GM23248 (cell line): ENCODE measurements around the gene GPR18. TPM values are rescaled to one million over a fixed set of nuclear protein-coding genes. Genes with fewer than 3 reads are reported as not detected.
"Not testable (repeated sequence)": the region's sequence is repeated elsewhere in the genome, so short reads cannot be mapped to it uniquely, and the experiment has no call there.

Source experiments
- DNase-seq: peaks from one replicate; pipeline ENCODE4 v3.0.0-alpha.2; 2015
- H2AFZ ChIP-seq: fragments of 200-600 bp; sonication (generic); 2 replicates; pipeline ENCODE4 v1.6.1; 2016; ENCODE audit warnings: antibody characterized with exemption
- H3F3A ChIP-seq: fragments of 200-600 bp; sonication (generic); 2 replicates; pipeline ENCODE4 v1.6.1; 2016; ENCODE audit warnings: mild to moderate bottlenecking, antibody characterized with exemption, mixed run types; ENCODE audit not compliant: insufficient read depth
- H3K27ac ChIP-seq: fragments of 200-600 bp; sonication (generic); 2 replicates; pipeline ENCODE4 v1.5.1; 2016; ENCODE audit warnings: mild to moderate bottlenecking
- H3K27me3 ChIP-seq: fragments of 200-600 bp; sonication (generic); replicated peaks from 2 replicates; pipeline ENCODE4 v1.6.1; 2016; ENCODE audit warnings: mild to moderate bottlenecking; ENCODE audit not compliant: insufficient read depth
- H3K36me3 ChIP-seq: fragments of 200-600 bp; sonication (generic); 2 replicates; pipeline ENCODE4 v1.6.1; 2016; ENCODE audit warnings: low read depth, mild to moderate bottlenecking
- H3K4me1 ChIP-seq: fragments of 200-600 bp; sonication (generic); 2 replicates; pipeline ENCODE4 v1.6.1; 2016; ENCODE audit warnings: mild to moderate bottlenecking; ENCODE audit not compliant: insufficient read depth
- H3K4me2 ChIP-seq: fragments of 200-600 bp; sonication (generic); one replicate; pipeline ENCODE4 v1.6.1; 2016; ENCODE audit warnings: mild to moderate bottlenecking; ENCODE audit not compliant: unreplicated experiment
- H3K4me3 ChIP-seq: fragments of 200-600 bp; sonication (generic); 2 replicates; pipeline ENCODE4 v1.5.1; 2016; ENCODE audit warnings: mild to moderate bottlenecking
- H3K79me2 ChIP-seq: fragments of 200-600 bp; sonication (generic); 2 replicates; pipeline ENCODE4 v1.6.1; 2016; ENCODE audit warnings: mild to moderate bottlenecking; ENCODE audit not compliant: insufficient read depth
- H3K9ac ChIP-seq: fragments of 200-600 bp; sonication (generic); 2 replicates; pipeline ENCODE4 v1.6.1; 2016; ENCODE audit warnings: mild to moderate bottlenecking
- H3K9me2 ChIP-seq: fragments of 200-600 bp; sonication (generic); 2 replicates; pipeline ENCODE4 v1.6.1; 2016; ENCODE audit warnings: mixed run types, mild to moderate bottlenecking, moderate library complexity; ENCODE audit not compliant: insufficient read depth
- H3K9me3 ChIP-seq: fragments of 200-600 bp; sonication (generic); one replicate; pipeline ENCODE4 v1.6.1; 2017; ENCODE audit warnings: low read depth
- H4K20me1 ChIP-seq: fragments of 200-600 bp; sonication (generic); 2 replicates; pipeline ENCODE4 v1.6.0; 2016; ENCODE audit not compliant: insufficient read depth
- EZH2 ChIP-seq: fragments of 200-600 bp; sonication (generic); IDR thresholded peaks from 2 replicates; pipeline ENCODE4 v1.6.1; 2018; ENCODE audit warnings: antibody characterized with exemption, mild to moderate bottlenecking; ENCODE audit not compliant: insufficient read depth, poor library complexity, severe bottlenecking
- EZH2phosphoT487 ChIP-seq: fragments of 200-600 bp; sonication (generic); IDR thresholded peaks from 2 replicates; pipeline ENCODE4 v1.6.1; 2018; ENCODE audit warnings: antibody characterized with exemption, moderate library complexity, mild to moderate bottlenecking, low read depth; ENCODE audit not compliant: insufficient read depth
- WGBS, 2 experiments: methylation state at CpG; one replicate each; pipeline ENCODE4 v1.1.6; 2015 to 2017; ENCODE audit warnings: low lambda C conversion rate in 2 of 2, low coverage in 1 of 2; ENCODE audit errors: missing lambda C conversion rate in 2 of 2; 5-methylcytosine and 5-hydroxymethylcytosine counted together
- in situ Hi-C: fragments of 300-500 bp; cut with MboI; formaldehyde crosslinking; loops from 2 replicates; pipeline ENCODE4 v1.15.0; 2020
- polyA plus RNA-seq: library from polyadenylated mRNA; unstranded; fragments of >200 nt; fragmentation: Nextera tagmentation; extraction: Ambion mirVana; gene quantifications from 2 replicates; pipeline ENCODE4 v1.2.1, GENCODE V29; 2016
- total RNA-seq: library from RNA; depleted of rRNA; stranded (reverse); fragments of >200 nt; shearing (Covaris generic); gene quantifications from 2 replicates; pipeline ENCODE4 v1.2.3, GENCODE V29; 2014

The GPR18 gene
- total and polyA plus RNA-seq, 2 experiments from 2014 or later: 0.46 TPM; not detected in 1

- Histone ChIP-seq H3K36me3 (peaks cover 6% of the 10 kb centered on the region), H3K79me2 (peaks cover 32% of the 10 kb centered on the region), H3K4me1 (no peaks in the 10 kb centered on the region), H3F3A (no peaks in the 10 kb centered on the region), H3K9ac (no peak overlapping the region), H2AFZ (no peak overlapping the region), H3K27me3 (no peaks in the 10 kb centered on the region), H3K9me2 (no peaks in the 10 kb centered on the region), H3K9me3 (no peaks in the 10 kb centered on the region), H3K27ac (no peak overlapping the region), H3K4me3 (no peak overlapping the region), H4K20me1 (no peaks in the 10 kb centered on the region; the same call in 1 of the 2 replicates), H3K4me2 (no peak overlapping the region)
- TF ChIP-seq EZH2: no peak
- no peak for TF ChIP-seq EZH2phosphoT487
- no peak for DNase-seq
- 88 to 91% methylated on average over 8 of the region's 8 CpGs for whole genome bisulfite sequencing, 2 experiments
- in situ Hi-C loops: no loop called here
Observed at GRCh38 chr13:99237981-99238662, 20.1 kb downstream of the GPR18 start.

DNA sequence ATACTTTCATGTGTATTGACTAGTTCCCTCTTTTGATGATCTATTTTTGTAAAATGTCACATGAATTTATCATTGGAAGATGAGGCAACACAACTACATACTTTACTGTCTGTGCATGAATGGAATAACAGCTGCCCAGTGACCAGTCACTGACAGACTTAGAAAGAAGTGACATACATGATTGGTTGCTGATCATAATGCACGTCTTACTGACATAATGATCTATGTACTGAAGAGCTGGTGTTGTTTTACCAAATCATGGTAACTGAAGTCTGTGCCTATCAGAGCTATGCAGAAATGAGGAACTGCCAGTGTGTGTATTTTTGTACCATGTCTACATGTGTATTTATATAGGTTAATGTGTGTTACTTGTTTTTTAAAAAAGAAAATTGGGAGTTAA, 26.5 kb downstream of the GPR18 start:
- peaks cover 14% of the 10 kb centered on the region for H4K20me1 ChIP-seq

DNA sequence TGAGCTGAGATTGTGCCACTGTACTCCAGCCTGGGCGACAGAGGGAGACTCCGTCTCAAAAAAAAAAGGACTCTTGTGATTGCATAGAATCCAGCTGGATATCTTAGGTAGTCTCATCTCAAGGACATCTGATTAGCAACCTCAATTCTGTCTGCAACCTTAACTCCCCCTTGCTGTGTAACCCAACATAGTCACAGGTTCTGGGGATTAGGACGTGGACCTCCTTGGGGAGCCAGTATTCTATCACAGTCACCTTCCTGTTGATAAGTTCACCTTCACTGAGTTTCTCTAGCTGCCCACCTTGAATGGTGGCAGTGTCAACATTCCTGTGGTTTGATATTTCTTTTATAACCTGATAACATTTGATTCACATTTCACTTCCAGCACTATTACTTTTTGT, 27.2 kb downstream of the GPR18 start:
- H3K27ac ChIP-seq: no peak overlapping the region
- H3K27me3 ChIP-seq: no peaks in the 10 kb centered on the region
- H3K9me2 ChIP-seq: no peaks in the 10 kb centered on the region
- H3K4me1 ChIP-seq: peaks cover 26% of the 10 kb centered on the region
- no peak overlapping the region for H3K4me2 ChIP-seq
- no peak overlapping the region for H2AFZ ChIP-seq
- TF ChIP-seq EZH2phosphoT487 (no peak), EZH2 (no peak)
- WGBS, 2 experiments: 94 to 97% methylated on average over 3 of the region's 3 CpGs
- no peak overlapping the region for H3K4me3 ChIP-seq
- H4K20me1 ChIP-seq: peaks cover 14% of the 10 kb centered on the region
- in situ Hi-C loops: no loop called here
- no peak overlapping the region for H3K9ac ChIP-seq
- peaks cover 27% of the 10 kb centered on the region for H3F3A ChIP-seq
- no peaks in the 10 kb centered on the region for H3K36me3 ChIP-seq
- H3K9me3 ChIP-seq: no peaks in the 10 kb centered on the region
- no peak for DNase-seq
- H3K79me2 ChIP-seq: peaks cover 80% of the 10 kb centered on the region

More for the DNA sequence above, 26.5 kb downstream of the GPR18 start:
- peaks cover 27% of the 10 kb centered on the region for H3F3A ChIP-seq
- no peak overlapping the region for H3K4me3 ChIP-seq
- no peaks in the 10 kb centered on the region for H3K9me2 ChIP-seq
- no peak overlapping the region for H3K9ac ChIP-seq
- no peaks in the 10 kb centered on the region for H3K27me3 ChIP-seq
- H3K36me3 ChIP-seq: no peaks in the 10 kb centered on the region
- WGBS, 2 experiments: 39 to 41% methylated on average over 1 of the region's 1 CpG
- no peak overlapping the region for H2AFZ ChIP-seq
- peaks cover 77% of the 10 kb centered on the region for H3K79me2 ChIP-seq
- in situ Hi-C loops: no loop called here
- H3K4me2 ChIP-seq: no peak overlapping the region
- H3K9me3 ChIP-seq: no peaks in the 10 kb centered on the region
- no peak for DNase-seq
- peaks cover 26% of the 10 kb centered on the region for H3K4me1 ChIP-seq
- H3K27ac ChIP-seq: no peak overlapping the region
- TF ChIP-seq EZH2phosphoT487: no peak
- TF ChIP-seq EZH2: no peak

DNA sequence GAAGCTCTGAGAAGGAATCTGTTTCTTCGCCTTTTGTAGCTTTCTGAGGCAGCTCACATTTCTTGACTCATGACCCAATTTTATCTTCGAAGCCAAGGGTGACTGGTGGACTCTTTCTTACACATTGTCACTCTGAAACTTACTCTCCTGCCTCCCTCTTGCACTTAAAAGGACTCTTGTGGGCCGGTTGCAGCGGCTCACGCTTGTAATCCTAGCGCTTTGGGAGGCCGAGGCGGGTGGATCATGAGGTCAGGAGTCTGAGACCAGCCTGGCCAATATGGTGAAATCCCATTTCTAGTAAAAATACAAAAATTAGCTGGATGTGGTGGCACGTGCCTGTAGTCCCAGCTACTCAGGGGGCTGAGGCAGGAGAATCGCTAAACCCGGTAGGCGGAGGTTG, 27.6 kb downstream of the GPR18 start:
- H3K9ac ChIP-seq, H3K36me3 ChIP-seq, H3K4me2 ChIP-seq, H3K27me3 ChIP-seq, H3K9me3 ChIP-seq, H2AFZ ChIP-seq, H3K4me3 ChIP-seq, in situ Hi-C loops, DNase-seq, H3K27ac ChIP-seq, H3K9me2 ChIP-seq: not testable (repeated sequence)
- Histone ChIP-seq H3K4me1 (peaks cover 26% of the 10 kb centered on the region), H4K20me1 (peaks cover 17% of the 10 kb centered on the region; the same call in 1 of the 2 replicates), H3K79me2 (peaks cover 80% of the 10 kb centered on the region), H3F3A (peaks cover 27% of the 10 kb centered on the region)
- 91 to 95% methylated on average over 12 of the region's 12 CpGs for WGBS, 2 experiments
